PC-9 (cell line): ENCODE measurements around the gene CDHR5. TPM values are rescaled to one million over a fixed set of nuclear protein-coding genes. Genes with fewer than 3 reads are reported as not detected.

ENCODE experiments used
- BruUV-seq: library from RNA; stranded (reverse); fragments of 400-500 nt; replicated peaks from 2 replicates; lab custom pipeline; 2021; lab: Mats Ljungman, UMichigan
- CTCF ChIA-PET: fragments of 300-600 bp; sonication (Branson Sonifier 250); formaldehyde crosslinking; loops from one replicate; lab custom pipeline; 2022; ENCODE audit warnings: antibody characterized with exemption; lab: Charles Lee
- POLR2A ChIA-PET: fragments of 300-600 bp; sonication (Branson Sonifier 250); formaldehyde crosslinking; loops from one replicate; lab custom pipeline; 2022; ENCODE audit warnings: antibody characterized with exemption; ENCODE audit not compliant: unreplicated experiment; lab: Charles Lee
- DNase-seq, 2 experiments: peaks; one replicate each; pipeline versions ENCODE4 v3.0.0 to v3.0.0-alpha.2; 2015 to 2022; ENCODE audit warnings: mixed read lengths in 1 of 2
- H2AFZ ChIP-seq: fragments of 200-600 bp; sonication (generic); 2 replicates; pipeline ENCODE4 v1.8.1; 2017; ENCODE audit warnings: antibody characterized with exemption
- H3F3A ChIP-seq: fragments of 200-600 bp; sonication (generic); 2 replicates; pipeline ENCODE4 v1.8.1; 2017; ENCODE audit warnings: antibody characterized with exemption, mild to moderate bottlenecking, low read depth; ENCODE audit not compliant: insufficient read depth
- H3K27ac ChIP-seq: fragments of 200-600 bp; sonication (generic); 2 replicates; pipeline ENCODE4 v1.6.1; 2016; ENCODE audit warnings: mixed run types
- H3K27me3 ChIP-seq: fragments of 200-600 bp; sonication (generic); 2 replicates; pipeline ENCODE4 v1.6.1; 2016; ENCODE audit warnings: low read depth, mixed run types; ENCODE audit not compliant: insufficient read depth
- H3K36me3 ChIP-seq: fragments of 200-600 bp; sonication (generic); 2 replicates; pipeline ENCODE4 v1.6.1; 2016; ENCODE audit warnings: low read depth, mixed run types
- H3K4me1 ChIP-seq: fragments of 200-600 bp; sonication (generic); replicated peaks from 2 replicates; pipeline ENCODE4 v1.6.1; 2016; ENCODE audit warnings: mixed run types; ENCODE audit not compliant: insufficient read depth
- H3K4me2 ChIP-seq: fragments of 200-600 bp; sonication (generic); 2 replicates; pipeline ENCODE4 v1.6.1; 2017; ENCODE audit warnings: mixed run types
- H3K4me3 ChIP-seq: fragments of 200-600 bp; sonication (generic); 2 replicates; pipeline ENCODE4 v1.6.1; 2016; ENCODE audit warnings: mixed run types
- H3K79me2 ChIP-seq: fragments of 200-600 bp; sonication (generic); 2 replicates; pipeline ENCODE4 v1.6.1; 2017; ENCODE audit warnings: low read depth, mixed run types
- H3K9me2 ChIP-seq: fragments of 200-600 bp; sonication (generic); 2 replicates; pipeline ENCODE4 v1.8.1; 2017; ENCODE audit warnings: mild to moderate bottlenecking; ENCODE audit not compliant: insufficient read depth
- H3K9me3 ChIP-seq: fragments of 200-600 bp; sonication (generic); 2 replicates; pipeline ENCODE4 v1.8.1; 2016; ENCODE audit warnings: low read depth; ENCODE audit not compliant: insufficient read depth
- H4K20me1 ChIP-seq: fragments of 200-600 bp; sonication (generic); 2 replicates; pipeline ENCODE4 v1.8.1; 2017; ENCODE audit not compliant: insufficient read depth
- CTCF ChIP-seq: fragments of 200-600 bp; sonication (generic); conservative IDR thresholded peaks from 2 replicates; pipeline ENCODE4 v1.6.1; 2017; ENCODE audit warnings: mixed run types, antibody characterized with exemption, mild to moderate bottlenecking, moderate library complexity
- EZH2 ChIP-seq: fragments of 200-600 bp; sonication (generic); IDR thresholded peaks from 2 replicates; pipeline ENCODE4 v1.8.0; 2017; ENCODE audit warnings: antibody characterized with exemption, low read depth
- intact Hi-C: fragments of 100-400 bp; cut with micrococcal nuclease; formaldehyde crosslinking; loops from one replicate; pipeline ENCODE4 v1.10.0; 2022; ENCODE audit not compliant: unreplicated experiment
- total RNA-seq: library from RNA; stranded (reverse); gene quantifications from 2 replicates; pipeline ENCODE4 v1.2.3, GENCODE V29; 2021

CDHR5 gene
- total RNA-seq, 1 experiment from 2014 or later: not detected

GRCh38 chr11:628056-628455 is 3.3 kb upstream of the CDHR5 start:
- Histone ChIP-seq H3K79me2 (no peaks in the 10 kb centered on the region), H3K9me3 (no peaks in the 10 kb centered on the region), H3F3A (peaks cover 3% of the 10 kb centered on the region; the same call in 1 of the 2 replicates), H3K4me1 (no peaks in the 10 kb centered on the region), H3K36me3 (no peaks in the 10 kb centered on the region), H3K9me2 (no peaks in the 10 kb centered on the region), H3K27me3 (no peaks in the 10 kb centered on the region), H3K4me3 (no peak overlapping the region), H2AFZ (no peak overlapping the region), H3K4me2 (no peak overlapping the region), H3K27ac (no peak overlapping the region), H4K20me1 (no peaks in the 10 kb centered on the region)
- POLR2A ChIA-PET: no interaction called here
- intact Hi-C loops: no loop called here
- DNase-seq: no peak
- TF ChIP-seq CTCF (no peak), EZH2 (no peak)
- no TSS peak for BruUV-seq
- CTCF ChIA-PET: no interaction called here

- intact Hi-C loops: no loop called here
- Histone ChIP-seq H3F3A (peaks cover 3% of the 10 kb centered on the region; the same call in 1 of the 2 replicates), H2AFZ (no peak overlapping the region), H3K27ac (no peak overlapping the region), H3K36me3 (no peaks in the 10 kb centered on the region), H3K9me2 (no peaks in the 10 kb centered on the region), H3K4me3 (no peak overlapping the region), H4K20me1 (no peaks in the 10 kb centered on the region), H3K9me3 (no peaks in the 10 kb centered on the region), H3K4me2 (no peak overlapping the region), H3K27me3 (no peaks in the 10 kb centered on the region), H3K79me2 (no peaks in the 10 kb centered on the region), H3K4me1 (no peaks in the 10 kb centered on the region)
- no TSS peak for BruUV-seq
- CTCF ChIA-PET: no interaction called here
- POLR2A ChIA-PET: no interaction called here
- TF ChIP-seq CTCF (no peak), EZH2 (no peak)
- no peak for DNase-seq
Observed at GRCh38 chr11:627308-627576, 2.5 kb upstream of the CDHR5 start.

- no peaks in the 10 kb centered on the region for H3K9me3 ChIP-seq
- no peak within 1 kb of the TSS for H3K27ac ChIP-seq
- H3K4me1 ChIP-seq: no peaks in the 10 kb centered on the region
- no peak within 1 kb of the TSS for H2AFZ ChIP-seq
- no peak for DNase-seq
- TF ChIP-seq EZH2 (no peak), CTCF (no peak)
- ChIA-PET CTCF (no interaction called here), POLR2A (no interaction called here)
- H3K27me3 ChIP-seq: no peaks in the 10 kb centered on the region
- H3K79me2 ChIP-seq: no peaks in the 10 kb centered on the region
- H3K9me2 ChIP-seq: no peaks in the 10 kb centered on the region
- peaks cover 3% of the 10 kb centered on the region; the same call in 1 of the 2 replicates for H3F3A ChIP-seq
- no peaks in the 10 kb centered on the region for H4K20me1 ChIP-seq
- intact Hi-C loops: no loop called here
- no peaks in the 10 kb centered on the region for H3K36me3 ChIP-seq
- H3K4me2 ChIP-seq: no peak within 1 kb of the TSS
- no peak within 1 kb of the TSS for H3K4me3 ChIP-seq
- BruUV-seq: no TSS peak
Observed at GRCh38 chr11:626475-627307, 1.9 kb upstream of the CDHR5 start, which contains the start of gene SCT. TSS of gene SCT (minus strand) at chr11:627181. CDS start at chr11:627143, 38 bp downstream.
